ENCODE results near the gene IFNG-AS1. TPM values are rescaled to one million over a fixed set of nuclear protein-coding genes. Genes with fewer than 3 reads are reported as not detected.

Gene IFNG-AS1
- total and polyA plus RNA-seq, 12 donors = 0.24 TPM; not detected in 11

GRCh38 chr12:67981287-67982162 lies 7.7 kb upstream of the IFNG-AS1 start:
- intact Hi-C loops (cut with DNase I) = no loop called here
- TF ChIP-seq CTCF (IDR thresholded peaks at IDR 0.05) (no peak), POLR2A (IDR thresholded peaks at IDR 0.05) (peak in 1 of 2 donors; percentile 25)
- peak overlapping the region; percentile 17 to 82 (median 61) for H3K27ac ChIP-seq
- H3K27me3 ChIP-seq = no peaks in the 10 kb centered on the region
- WGBS, 4 donors = 32 to 42% (median 36%) methylated on average over 4 of the region's 4 CpGs
- H3K4me3 ChIP-seq = no peak overlapping the region
- peak; percentile 35 to 80 (median 61) for DNase-seq
- no peaks in the 10 kb centered on the region for H3K36me3 ChIP-seq (replicated peaks in 1 of 2)
- H3K9me3 ChIP-seq (replicated peaks in 1 of 3) = no peaks in the 10 kb centered on the region
- H3K4me1 ChIP-seq (replicated peaks in 1 of 2) = peaks cover 8 to 10% of the 10 kb centered on the region in 2 donors

- TF ChIP-seq CTCF (IDR thresholded peaks at IDR 0.05) = no peak
- TF ChIP-seq POLR2A (IDR thresholded peaks at IDR 0.05) = no peak
- WGBS, 4 donors = 76 to 84% (median 80%) methylated on average over 6 of the region's 6 CpGs
These were observed 7.1 kb upstream of the IFNG-AS1 start for GRCh38 chr12:67982164-67982563.

GRCh38 chr12:67986632-67987031 lies 2.6 kb upstream of the IFNG-AS1 start:
- TF ChIP-seq POLR2A (IDR thresholded peaks at IDR 0.05) = no peak
- Histone ChIP-seq H3K4me3 (no peak overlapping the region), H3K36me3 (replicated peaks in 1 of 2) (no peaks in the 10 kb centered on the region), H3K4me1 (replicated peaks in 1 of 2) (peaks cover 8% of the 10 kb centered on the region in 2 donors), H3K27ac (no peak overlapping the region), H3K9me3 (replicated peaks in 1 of 3) (no peaks in the 10 kb centered on the region), H3K27me3 (no peaks in the 10 kb centered on the region)
- intact Hi-C loops (cut with DNase I) = no loop called here
- no peak for DNase-seq

More at GRCh38 chr12:67982164-67982563, 7.1 kb upstream of the IFNG-AS1 start:
- H3K27me3 ChIP-seq = no peaks in the 10 kb centered on the region
- H3K4me3 ChIP-seq = no peak overlapping the region
- H3K4me1 ChIP-seq (replicated peaks in 1 of 2) = peaks cover 8 to 10% of the 10 kb centered on the region in 2 donors
- H3K9me3 ChIP-seq (replicated peaks in 1 of 3) = no peaks in the 10 kb centered on the region
- intact Hi-C loops (cut with DNase I) = no loop called here
- DNase-seq = no peak
- no peaks in the 10 kb centered on the region for H3K36me3 ChIP-seq (replicated peaks in 1 of 2)
- H3K27ac ChIP-seq = peak overlapping the region in 3 of 5 donors; percentile 56 to 65 (median 61)

- no peaks in the 10 kb centered on the region for H3K9me3 ChIP-seq (replicated peaks in 1 of 3)
- H3K4me1 ChIP-seq (replicated peaks in 1 of 2) = no peaks in the 10 kb centered on the region
- TF ChIP-seq POLR2A (IDR thresholded peaks at IDR 0.05) (no peak), CTCF (IDR thresholded peaks at IDR 0.05) (no peak)
- WGBS, 4 donors = 83 to 100% (median 91%) methylated on average over 1 of the region's 1 CpG
- H3K36me3 ChIP-seq (replicated peaks in 1 of 2) = no peaks in the 10 kb centered on the region
- H3K4me3 ChIP-seq = no peak overlapping the region
- DNase-seq = no peak
- intact Hi-C loops (cut with DNase I) = no loop called here
- H3K27me3 ChIP-seq = no peaks in the 10 kb centered on the region
- H3K27ac ChIP-seq = no peak overlapping the region
These were observed 636 bp upstream of the IFNG-AS1 start for GRCh38 chr12:67988601-67989021.
